Measurements from ENCODE around the gene PLEKHH2.
"Not testable (repeated sequence)": the region's sequence is repeated elsewhere in the genome, so short reads cannot be mapped to it uniquely, and the experiment has no call there.

PLEKHH2 gene

DNA sequence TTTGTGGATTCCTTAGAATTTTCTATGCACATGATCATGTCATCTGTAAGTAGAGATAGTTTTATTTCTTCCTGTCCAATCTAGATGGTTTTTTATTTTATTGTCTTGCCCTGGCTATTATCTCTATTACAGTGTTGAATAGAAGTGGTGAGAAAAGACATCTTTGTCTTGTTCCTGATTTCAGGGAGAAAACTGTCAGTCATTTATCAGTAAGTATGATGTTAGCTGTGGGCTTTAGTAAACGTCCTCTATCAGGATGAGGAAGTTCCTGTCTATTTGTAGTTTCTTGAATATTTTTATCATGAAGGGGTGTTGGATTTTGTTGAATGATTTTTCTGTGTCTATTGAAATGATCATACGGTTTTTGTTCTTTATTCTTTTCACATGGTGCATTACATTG is 5.3 kb downstream of the PLEKHH2 start:
- DNase-seq, result no peak

- no peak for DNase-seq
Observed at GRCh38 chr2:43643680-43644079, 6.6 kb downstream of the PLEKHH2 start.

GRCh38 chr2:43648994-43649701 is 12.1 kb downstream of the PLEKHH2 start:
- peak; percentile 32 for DNase-seq

GRCh38 chr2:43653506-43653905 is 16.4 kb downstream of the PLEKHH2 start:
- DNase-seq, result no peak

DNA sequence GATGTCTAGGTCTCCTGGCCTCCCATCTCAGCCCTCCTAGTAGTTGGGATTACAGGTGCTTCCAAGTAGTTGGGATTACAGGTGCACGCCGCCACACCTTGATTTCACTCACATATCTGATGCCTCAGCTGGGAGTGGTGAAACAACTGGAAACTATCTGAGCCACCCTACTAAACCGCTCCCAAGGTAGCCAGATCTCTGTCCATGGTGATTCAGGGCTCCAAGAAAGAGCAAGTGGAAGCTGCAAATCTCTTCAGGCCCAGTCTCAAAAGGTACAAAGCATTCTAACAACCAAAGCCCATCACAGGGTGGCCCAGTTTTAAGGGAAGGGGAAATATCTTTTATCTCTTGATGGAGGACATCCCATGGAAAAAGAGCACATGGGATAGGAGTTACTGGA is 20.2 kb downstream of the PLEKHH2 start:
- DNase-seq, result no peak

GRCh38 chr2:43675646-43676321 is 38.7 kb downstream of the PLEKHH2 start:
- DNase-seq, result no peak

DNA sequence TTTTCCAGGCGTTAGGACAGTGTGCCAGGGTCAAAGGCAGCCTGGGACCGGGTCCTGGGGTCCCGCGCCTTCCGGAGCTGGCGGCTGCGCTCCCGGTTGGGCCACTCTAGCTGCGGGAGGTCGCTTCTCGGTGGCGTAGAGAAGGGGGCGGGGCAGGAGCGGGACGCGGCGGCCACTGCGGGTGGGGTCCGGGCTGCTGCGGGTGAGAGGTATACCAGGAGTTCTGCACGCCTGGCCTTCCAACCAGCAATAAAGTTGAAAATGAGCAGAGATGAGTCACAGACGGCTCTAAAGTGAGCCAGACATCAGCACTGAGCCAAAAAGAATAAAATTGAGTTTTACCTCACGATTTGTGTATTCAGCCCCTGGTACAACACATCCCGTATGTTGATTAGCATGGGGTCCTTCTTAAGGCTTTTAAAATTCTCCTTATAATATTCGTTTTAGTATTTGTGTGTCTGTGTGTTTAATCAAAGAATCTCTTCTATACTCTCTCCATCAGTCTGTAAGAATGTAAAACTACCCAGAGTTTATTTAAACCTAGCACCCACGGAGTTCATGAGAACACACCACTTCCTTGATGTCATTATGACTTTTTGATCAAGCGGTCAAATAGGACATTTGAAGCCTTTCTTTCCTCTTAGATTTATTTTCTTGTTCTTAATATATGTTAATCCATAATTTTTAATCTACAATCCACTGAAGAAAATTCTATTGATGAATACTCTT is 39.4 kb downstream of the PLEKHH2 start, which contains the start of gene C1GALT1C1L:
Gene C1GALT1C1L (minus strand): TSS at position 108 of the 729 bp plus-strand sequence. CDS start 107 bp downstream, at position 1.
- DNase-seq, result peak; percentile 78

- not testable (repeated sequence) for DNase-seq
Observed at GRCh38 chr2:43677783-43678182, 40.7 kb downstream of the PLEKHH2 start.

- DNase-seq, result no peak
Observed at GRCh38 chr2:43685357-43685756, 48.3 kb downstream of the PLEKHH2 start.

DNA sequence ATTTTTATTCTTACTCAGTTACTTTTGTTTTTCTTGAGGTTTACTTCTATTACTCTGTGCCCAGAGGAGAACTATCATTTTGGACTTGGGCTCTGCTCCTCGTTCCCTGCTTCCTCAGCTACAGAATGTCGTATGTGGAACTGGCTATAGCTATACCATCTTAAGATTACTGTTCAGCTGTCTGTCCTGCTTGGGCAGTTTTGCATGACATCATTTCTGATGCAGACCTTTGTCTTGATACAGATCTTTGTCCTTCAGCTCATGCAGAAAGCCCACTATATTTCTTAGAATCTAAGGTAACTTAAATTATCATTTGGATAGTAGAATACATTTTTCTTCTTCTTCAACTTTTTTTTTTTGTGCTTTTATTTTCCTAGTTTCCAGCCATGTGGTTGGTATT is 52.9 kb downstream of the PLEKHH2 start:
- no peak for DNase-seq

DNA sequence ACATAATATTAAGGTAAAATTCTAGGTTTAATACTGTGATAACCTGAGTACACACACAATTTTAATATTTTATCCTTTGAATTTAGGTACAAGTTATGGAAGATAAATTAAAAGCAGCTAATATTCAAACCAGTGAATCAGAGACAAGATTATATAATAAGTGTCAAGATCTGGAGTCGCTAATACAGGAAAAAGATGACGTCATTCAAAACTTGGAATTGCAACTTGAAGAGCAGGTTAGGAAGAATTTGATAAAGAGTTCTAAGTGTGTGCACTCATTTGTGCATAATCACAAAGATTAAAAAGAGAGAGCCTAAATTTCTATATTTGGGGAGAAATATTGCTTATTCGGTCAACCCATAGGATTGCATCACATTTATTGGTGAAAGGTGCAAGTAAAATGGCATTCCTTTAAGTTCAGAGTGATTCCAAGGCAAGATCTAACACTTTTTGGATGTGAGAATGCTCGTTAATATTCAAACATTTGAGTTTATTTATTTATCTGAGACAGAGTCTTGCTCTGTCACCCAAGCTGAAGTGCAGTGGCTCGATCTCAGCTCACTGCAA is 55.5 kb downstream of the PLEKHH2 start:
- no peak for DNase-seq

- not testable (repeated sequence) for DNase-seq
Observed at GRCh38 chr2:43698140-43698539, 61.1 kb downstream of the PLEKHH2 start.

GRCh38 chr2:43699761-43700160 is 62.7 kb downstream of the PLEKHH2 start:
- DNase-seq, result no peak

GRCh38 chr2:43701111-43701510 is 64.1 kb downstream of the PLEKHH2 start:
- DNase-seq, result no peak

GRCh38 chr2:43707255-43708015 is 70.4 kb downstream of the PLEKHH2 start:
- peak; percentile 37 for DNase-seq

DNA sequence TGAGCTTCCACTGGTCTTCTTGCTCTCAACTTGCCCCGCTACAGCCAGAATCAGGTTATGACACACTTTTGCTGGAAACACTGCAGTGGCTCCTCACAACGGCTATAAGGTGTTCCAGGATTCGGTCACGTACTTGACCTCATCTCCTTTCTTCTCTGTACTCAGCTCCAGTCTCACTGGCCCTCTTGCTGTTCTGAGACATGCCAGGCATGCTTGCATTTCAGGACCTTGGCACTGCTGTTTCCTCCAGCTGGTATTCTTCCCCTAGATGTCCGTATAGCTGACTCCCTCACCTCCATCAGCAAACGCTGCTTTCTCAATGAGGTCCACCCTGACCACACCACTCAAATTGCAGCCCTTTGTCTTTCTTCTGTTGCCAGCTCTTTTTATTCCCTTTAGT is 71.1 kb downstream of the PLEKHH2 start:
- DNase-seq, result no peak

DNA sequence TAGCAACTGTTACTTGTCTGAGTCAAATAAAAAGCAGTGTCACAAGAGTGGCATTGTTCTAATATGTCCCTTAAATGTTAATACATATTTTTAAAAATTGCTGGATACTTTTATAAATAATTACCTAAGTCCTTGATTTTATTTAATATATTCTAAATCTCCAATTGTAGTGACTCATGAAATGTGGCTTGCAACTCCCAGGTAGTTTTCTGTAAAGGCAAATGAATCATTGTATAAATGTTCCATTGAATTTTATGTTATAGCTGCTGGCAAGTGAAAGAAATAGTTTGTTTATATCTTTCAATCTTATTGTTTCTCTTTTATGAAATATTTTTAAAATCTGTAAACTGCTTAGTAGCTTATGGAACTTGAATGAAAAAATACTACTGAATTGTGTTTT is 71.8 kb downstream of the PLEKHH2 start:
- no peak for DNase-seq

DNA sequence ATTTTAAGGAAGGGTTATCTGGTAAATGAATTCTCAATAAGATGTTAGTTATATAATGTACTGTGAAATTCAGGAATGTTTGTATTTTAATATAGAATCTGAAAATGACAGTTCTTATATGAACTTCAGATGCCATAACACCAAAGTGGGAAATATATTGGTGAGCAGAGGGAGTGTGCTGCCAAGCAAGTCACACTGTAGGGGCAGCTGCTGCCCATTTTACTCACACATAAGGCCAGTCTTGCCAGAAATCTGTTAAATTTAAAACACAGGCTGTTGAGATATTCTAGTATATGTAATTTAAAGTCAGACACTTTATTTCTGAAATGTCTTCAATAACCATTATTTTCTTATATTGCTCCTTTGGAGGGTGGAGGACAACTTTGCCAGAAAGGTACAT is 73.8 kb downstream of the PLEKHH2 start:
- DNase-seq, result no peak

- DNase-seq, result no peak
Observed at GRCh38 chr2:43714164-43714563, 77.1 kb downstream of the PLEKHH2 start.

DNA sequence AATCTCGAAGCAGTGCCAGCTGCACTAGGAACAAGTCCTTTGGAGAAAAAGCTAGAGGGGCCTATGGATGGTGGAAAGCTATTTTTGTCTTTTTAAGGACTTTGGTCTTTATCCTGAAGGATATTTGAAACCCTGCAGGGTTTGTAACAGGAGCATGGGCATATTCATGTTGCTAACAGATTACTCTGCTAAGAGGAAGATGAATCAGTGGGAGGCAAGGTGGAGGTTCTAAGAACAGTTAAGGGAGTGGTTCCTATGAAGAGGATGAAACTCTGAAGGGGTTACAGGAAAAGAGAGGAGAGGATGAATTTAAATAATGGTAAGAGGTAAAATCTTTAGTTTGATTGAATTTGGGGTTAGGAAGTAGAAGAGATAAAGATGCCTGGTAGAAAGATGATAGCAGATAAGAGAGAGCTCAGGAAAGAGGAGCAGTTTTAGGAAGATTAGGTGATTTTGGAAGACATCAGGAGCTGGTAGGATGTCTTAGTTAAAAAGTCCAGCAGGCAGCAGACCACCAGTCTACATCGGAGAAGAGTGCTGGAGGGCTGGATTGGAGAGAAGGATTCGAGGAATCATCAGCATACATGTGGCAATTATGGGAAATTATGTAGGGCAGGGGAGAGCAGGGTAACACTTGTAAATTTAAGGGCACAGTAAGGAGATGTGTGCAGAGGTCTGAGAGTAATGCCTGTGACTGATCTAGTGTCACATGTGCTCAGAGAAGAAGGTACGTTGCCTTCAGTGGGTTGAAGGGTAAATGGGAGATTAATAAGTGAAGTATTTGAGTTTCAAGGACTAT is 78.4 kb downstream of the PLEKHH2 start:
- no peak for DNase-seq

GRCh38 chr2:43717322-43717721 is 80.3 kb downstream of the PLEKHH2 start:
- DNase-seq, result no peak
